Naive thymus-derived CD4-positive, alpha-beta T cell (primary cell): ENCODE results near the gene UBE2D2. TPM values are rescaled to one million over a fixed set of nuclear protein-coding genes. Genes with fewer than 3 reads are reported as not detected.

Experiments
- ATAC-seq: fragments of 150-1000 bp; cut with Tn5 transposase; 2 replicates; pipeline ENCODE4 v1.10.0; 2021; ENCODE audit warnings: mild to moderate bottlenecking, moderate library complexity
- CTCF ChIA-PET: fragments of 350-600 bp; sonication (Branson Sonifier 250); formaldehyde crosslinking; loops from one replicate; lab custom pipeline; 2021; ENCODE audit warnings: antibody characterized with exemption; lab: Charles Lee
- POLR2A ChIA-PET: fragments of 350-600 bp; sonication (Branson Sonifier 250); formaldehyde crosslinking; loops from one replicate; lab custom pipeline; 2021; ENCODE audit warnings: antibody characterized with exemption, inconsistent platforms; lab: Charles Lee
- DNase-seq, 9 donors: peaks; one replicate each; pipeline versions ENCODE4 v3.0.0 to v3.0.0-alpha.2; 2020 to 2022; ENCODE audit warnings: mixed read lengths in 1 of 9
- H3K27ac ChIP-seq: one replicate; pipeline ENCODE4 v1.7.0; 2013; ENCODE audit warnings: mild to moderate bottlenecking, low read depth, low read length, moderate library complexity
- H3K27me3 ChIP-seq, 2 donors: one replicate each; pipeline ENCODE4 v1.7.0; 2013; ENCODE audit warnings: low read length in 2 of 2, mild to moderate bottlenecking in 2 of 2, moderate library complexity in 2 of 2; ENCODE audit not compliant: control insufficient read depth in 2 of 2, insufficient read depth in 2 of 2
- H3K36me3 ChIP-seq, 3 experiments: 1 replicate in 2 of 3; 2 replicates in 1 of 3; pipeline ENCODE4 v1.7.0; 2013; ENCODE audit warnings: low read length in 3 of 3, mild to moderate bottlenecking in 3 of 3, moderate library complexity in 1 of 3; ENCODE audit not compliant: insufficient read depth in 3 of 3, control insufficient read depth in 2 of 3
- H3K4me1 ChIP-seq, 2 donors: one replicate each; pipeline ENCODE4 v1.7.0; 2013; ENCODE audit warnings: low read length in 2 of 2, mild to moderate bottlenecking in 2 of 2, moderate library complexity in 1 of 2; ENCODE audit not compliant: control insufficient read depth in 2 of 2, insufficient read depth in 2 of 2
- H3K4me3 ChIP-seq: 2 replicates; pipeline ENCODE4 v1.7.0; 2013; ENCODE audit warnings: mild to moderate bottlenecking, low read length
- H3K9me3 ChIP-seq, 3 experiments: 1 replicate in 2 of 3; 2 replicates in 1 of 3; pipeline ENCODE4 v1.7.0; 2013; ENCODE audit warnings: low read length in 3 of 3; ENCODE audit not compliant: control insufficient read depth in 2 of 3
- H3K27ac Mint-ChIP-seq, 9 donors: one replicate each; pipeline ENCODE4 v1.8.0; 2020 to 2022; ENCODE audit warnings: mixed read lengths in 9 of 9, mild to moderate bottlenecking in 8 of 9, moderate library complexity in 5 of 9, inconsistent platforms in 2 of 9
- H3K27me3 Mint-ChIP-seq, 5 donors: one replicate each; pipeline ENCODE4 v1.8.0; 2021 to 2022; ENCODE audit warnings: mixed read lengths in 5 of 5, mild to moderate bottlenecking in 1 of 5
- H3K36me3 Mint-ChIP-seq, 5 donors: one replicate each; pipeline ENCODE4 v1.8.0; 2020 to 2022; ENCODE audit warnings: mixed read lengths in 5 of 5, mild to moderate bottlenecking in 3 of 5, inconsistent platforms in 1 of 5
- H3K4me1 Mint-ChIP-seq, 7 donors: one replicate each; pipeline ENCODE4 v1.8.0; 2020 to 2022; ENCODE audit warnings: mixed read lengths in 7 of 7, mild to moderate bottlenecking in 3 of 7, inconsistent platforms in 1 of 7
- H3K4me3 Mint-ChIP-seq, 10 donors: one replicate each; pipeline ENCODE4 v1.8.0; 2020 to 2022; ENCODE audit warnings: mild to moderate bottlenecking in 10 of 10, mixed read lengths in 10 of 10, moderate library complexity in 6 of 10, inconsistent platforms in 2 of 10
- H3K9me3 Mint-ChIP-seq, 11 donors: one replicate each; pipeline ENCODE4 v1.8.0; 2020 to 2022; ENCODE audit warnings: mixed read lengths in 11 of 11, mild to moderate bottlenecking in 4 of 11, inconsistent platforms in 1 of 11, moderate library complexity in 1 of 11
- intact Hi-C, 2 donors: fragments of 100-400 bp; cut with micrococcal nuclease; formaldehyde crosslinking; loops; one replicate each; pipeline ENCODE4 v1.15.1; 2023
- polyA plus RNA-seq, 2 donors: library from polyadenylated mRNA; unstranded; fragments of 300-500 nt; fragmentation: Illumina TruSeq; gene quantifications; one replicate each; pipeline ENCODE4 v1.2.3, GENCODE V29; 2021
- total RNA-seq, 6 experiments: library from RNA in 5 of 6; stranded (reverse) in 5 of 6; gene quantifications; 1 replicate in 5 of 6; 2 replicates in 1 of 6; pipeline ENCODE4 v1.2.3 and lab custom pipeline; 2021 to 2026

The UBE2D2 gene
- total and polyA plus RNA-seq, 7 experiments from 2014 or later: 145 to 343 (median 210) TPM

GRCh38 chr5:139646912-139647505, 85.9 kb downstream of the UBE2D2 start:
- H3K9me3 Mint-ChIP-seq: peaks cover 0 to 10% (median 0%) of the 10 kb centered on the region in 11 donors
- no peak for ATAC-seq
- Histone ChIP-seq H3K27me3 (peaks cover 2 to 30% of the 10 kb centered on the region in 2 donors), H3K4me3 (no peak overlapping the region), H3K36me3 (no peaks in the 10 kb centered on the region), H3K4me1 (peaks cover 6 to 39% of the 10 kb centered on the region in 2 donors), H3K27ac (no peak overlapping the region), H3K9me3 (no peaks in the 10 kb centered on the region)
- H3K27ac Mint-ChIP-seq: no peak overlapping the region
- H3K27me3 Mint-ChIP-seq: peaks cover 18 to 56% (median 32%) of the 10 kb centered on the region in 5 donors
- H3K4me1 Mint-ChIP-seq: peaks cover 15 to 43% (median 27%) of the 10 kb centered on the region in 7 donors
- intact Hi-C loops: no loop called here
- ChIA-PET POLR2A (interaction anchor here (1.8 kb wide), 1 partner anchor 11 kb away, joined by 7 read pairs; no protein-coding TSS in a partner anchor), CTCF (interaction anchor here (0.9 to 2.4 kb wide), 3 partner anchors 11 to 13 kb away, joined by 3 to 8 read pairs (median 6); no protein-coding TSS in a partner anchor)
- peak overlapping the region; percentile 22 to 89 (median 66) for H3K4me3 Mint-ChIP-seq
- H3K36me3 Mint-ChIP-seq: no peaks in the 10 kb centered on the region
- no peak for DNase-seq

- peaks cover 11 to 39% of the 10 kb centered on the region in 2 donors for H3K4me1 ChIP-seq
- ChIA-PET POLR2A (no interaction called here), CTCF (interaction anchor here (1.3 kb wide), 1 partner anchor 12 kb away, joined by 6 read pairs; no protein-coding TSS in a partner anchor)
- no peak for ATAC-seq
- peaks cover 3 to 30% of the 10 kb centered on the region in 2 donors for H3K27me3 ChIP-seq
- H3K27ac ChIP-seq: no peak overlapping the region
- H3K36me3 ChIP-seq: no peaks in the 10 kb centered on the region
- Mint-ChIP-seq H3K9me3 (peaks cover 0 to 10% (median 0%) of the 10 kb centered on the region in 11 donors), H3K27me3 (peaks cover 24 to 62% (median 38%) of the 10 kb centered on the region in 5 donors), H3K36me3 (no peaks in the 10 kb centered on the region), H3K4me1 (peaks cover 15 to 50% (median 31%) of the 10 kb centered on the region in 7 donors), H3K4me3 (peak overlapping the region; percentile 22 to 89 (median 66)), H3K27ac (no peak overlapping the region)
- DNase-seq: no peak
- intact Hi-C loops: loop anchor here (1.0 to 2.0 kb wide), 5 partner anchors 10 to 99 kb away; no protein-coding TSS in a partner anchor
- no peak overlapping the region for H3K4me3 ChIP-seq
- H3K9me3 ChIP-seq: no peaks in the 10 kb centered on the region
Measured at GRCh38 chr5:139647506-139648204, 86.5 kb downstream of the UBE2D2 start.

- no peak within 1 kb of the TSS for H3K27ac Mint-ChIP-seq
- H3K4me3 ChIP-seq: peak within 1 kb of the TSS; percentile 43
- ATAC-seq (peak; percentile 58), DNase-seq (peak in 5 of 9 donors; percentile 33 to 67 (median 44))
- no peaks in the 10 kb centered on the region for H3K9me3 ChIP-seq
- peaks cover 15 to 52% (median 32%) of the 10 kb centered on the region in 7 donors for H3K4me1 Mint-ChIP-seq
- H3K4me3 Mint-ChIP-seq: peak within 1 kb of the TSS; percentile 33 to 94 (median 78)
- intact Hi-C loops: loop anchor here (1.0 to 2.0 kb wide), 5 partner anchors 11 to 98 kb away; no protein-coding TSS in a partner anchor
- ChIA-PET CTCF (interaction anchor here (1.3 kb wide), 1 partner anchor 13 kb away, joined by 6 read pairs; no protein-coding TSS in a partner anchor), POLR2A (no interaction called here)
- H3K36me3 Mint-ChIP-seq: no peaks in the 10 kb centered on the region
- peaks cover 19 to 39% of the 10 kb centered on the region in 2 donors for H3K4me1 ChIP-seq
- H3K27me3 Mint-ChIP-seq: peaks cover 30 to 70% (median 42%) of the 10 kb centered on the region in 5 donors
- no peaks in the 10 kb centered on the region for H3K36me3 ChIP-seq
- peaks cover 0 to 10% (median 0%) of the 10 kb centered on the region in 11 donors for H3K9me3 Mint-ChIP-seq
- no peak within 1 kb of the TSS for H3K27ac ChIP-seq
- peaks cover 3 to 30% of the 10 kb centered on the region in 2 donors for H3K27me3 ChIP-seq
Measured at GRCh38 chr5:139648205-139649081, 87.3 kb downstream of the UBE2D2 start, which contains the start of gene CXXC5. Gene CXXC5 (plus strand): TSS chr5:139648349. CDS start chr5:139680524, 32,175 bp downstream.

- POLR2A ChIA-PET: interaction anchor here (1.0 to 1.6 kb wide), 2 partner anchors 12 to 71 kb away, joined by 3 to 4 read pairs; no protein-coding TSS in a partner anchor
- no peaks in the 10 kb centered on the region for H3K36me3 Mint-ChIP-seq
- peaks cover 3 to 33% of the 10 kb centered on the region in 2 donors for H3K27me3 ChIP-seq
- peak in 1 of 9 donors; percentile 41 for DNase-seq
- peak overlapping the region in 5 of 9 donors; percentile 26 to 80 (median 52) for H3K27ac Mint-ChIP-seq
- CTCF ChIA-PET: interaction anchor here (0.5 kb wide), 1 partner anchor 205 kb away, joined by 3 read pairs; no protein-coding TSS in a partner anchor
- no peaks in the 10 kb centered on the region for H3K9me3 ChIP-seq
- H3K4me1 ChIP-seq: peaks cover 19 to 39% of the 10 kb centered on the region in 2 donors
- H3K4me1 Mint-ChIP-seq: peaks cover 12 to 52% (median 34%) of the 10 kb centered on the region in 7 donors
- peak; percentile 10 for ATAC-seq
- peak overlapping the region; percentile 43 for H3K4me3 ChIP-seq
- H3K36me3 ChIP-seq: no peaks in the 10 kb centered on the region
- peaks cover 0 to 9% (median 0%) of the 10 kb centered on the region in 11 donors for H3K9me3 Mint-ChIP-seq
- intact Hi-C loops: loop anchor here (2.0 kb wide), 4 partner anchors 17 to 97 kb away; no protein-coding TSS in a partner anchor
- H3K27ac ChIP-seq: no peak overlapping the region
- peaks cover 37 to 77% (median 47%) of the 10 kb centered on the region in 5 donors for H3K27me3 Mint-ChIP-seq
- peak overlapping the region; percentile 75 to 94 (median 87) for H3K4me3 Mint-ChIP-seq
Measured at GRCh38 chr5:139649082-139649991, 88.2 kb downstream of the UBE2D2 start.

- Histone ChIP-seq H3K27me3 (peaks cover 3 to 33% of the 10 kb centered on the region in 2 donors), H3K4me1 (peaks cover 19 to 39% of the 10 kb centered on the region in 2 donors), H3K36me3 (no peaks in the 10 kb centered on the region), H3K9me3 (no peaks in the 10 kb centered on the region), H3K4me3 (peak overlapping the region; percentile 43), H3K27ac (no peak overlapping the region)
- H3K4me3 Mint-ChIP-seq: peak overlapping the region; percentile 75 to 94 (median 87)
- H3K9me3 Mint-ChIP-seq: peaks cover 0 to 7% (median 0%) of the 10 kb centered on the region in 11 donors
- H3K4me1 Mint-ChIP-seq: peaks cover 10 to 52% (median 34%) of the 10 kb centered on the region in 7 donors
- intact Hi-C loops: loop anchor here (1.0 to 2.0 kb wide), 2 partner anchors 14 to 19 kb away; no protein-coding TSS in a partner anchor
- ChIA-PET POLR2A (interaction anchor here (1.0 to 1.6 kb wide), 2 partner anchors 13 to 72 kb away, joined by 3 to 4 read pairs; no protein-coding TSS in a partner anchor), CTCF (interaction anchor here (0.5 kb wide), 1 partner anchor 206 kb away, joined by 3 read pairs; no protein-coding TSS in a partner anchor)
- peak overlapping the region in 4 of 9 donors; percentile 40 to 80 (median 60) for H3K27ac Mint-ChIP-seq
- H3K36me3 Mint-ChIP-seq: peaks cover 0 to 3% (median 0%) of the 10 kb centered on the region in 5 donors
- ATAC-seq: no peak
- peak in 1 of 9 donors; percentile 40 for DNase-seq
- H3K27me3 Mint-ChIP-seq: peaks cover 37 to 76% (median 51%) of the 10 kb centered on the region in 5 donors
Measured at GRCh38 chr5:139650031-139650688, 89.0 kb downstream of the UBE2D2 start.
